MV-4-11 (cell line): ENCODE data around the gene RTEL1.

Experiments used
- DNase-seq: peaks from one replicate; lab custom pipeline; 2025; lab: John Stamatoyannopoulos, UW

RTEL1 gene

GRCh38 chr20:63740627-63741353, 82.7 kb downstream of the RTEL1 start:
- peak; percentile 82 for DNase-seq

DNA sequence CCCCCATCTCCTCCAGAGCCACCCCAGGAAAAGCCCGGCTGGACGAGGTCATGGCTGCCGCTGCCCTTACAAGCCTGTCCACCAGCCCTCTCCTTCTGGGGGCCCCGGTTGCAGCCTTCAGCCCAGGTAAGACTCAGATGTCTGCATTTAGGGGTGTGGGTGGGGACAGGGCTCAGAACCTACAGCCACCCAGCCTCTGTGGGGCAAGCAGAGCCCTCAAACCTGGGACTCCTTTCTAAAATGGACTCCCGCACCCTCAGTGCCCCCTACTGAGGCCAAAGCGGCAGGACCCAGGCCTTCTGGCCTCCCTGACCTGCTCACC, 83.2 kb downstream of the RTEL1 start:
- no peak for DNase-seq

DNA sequence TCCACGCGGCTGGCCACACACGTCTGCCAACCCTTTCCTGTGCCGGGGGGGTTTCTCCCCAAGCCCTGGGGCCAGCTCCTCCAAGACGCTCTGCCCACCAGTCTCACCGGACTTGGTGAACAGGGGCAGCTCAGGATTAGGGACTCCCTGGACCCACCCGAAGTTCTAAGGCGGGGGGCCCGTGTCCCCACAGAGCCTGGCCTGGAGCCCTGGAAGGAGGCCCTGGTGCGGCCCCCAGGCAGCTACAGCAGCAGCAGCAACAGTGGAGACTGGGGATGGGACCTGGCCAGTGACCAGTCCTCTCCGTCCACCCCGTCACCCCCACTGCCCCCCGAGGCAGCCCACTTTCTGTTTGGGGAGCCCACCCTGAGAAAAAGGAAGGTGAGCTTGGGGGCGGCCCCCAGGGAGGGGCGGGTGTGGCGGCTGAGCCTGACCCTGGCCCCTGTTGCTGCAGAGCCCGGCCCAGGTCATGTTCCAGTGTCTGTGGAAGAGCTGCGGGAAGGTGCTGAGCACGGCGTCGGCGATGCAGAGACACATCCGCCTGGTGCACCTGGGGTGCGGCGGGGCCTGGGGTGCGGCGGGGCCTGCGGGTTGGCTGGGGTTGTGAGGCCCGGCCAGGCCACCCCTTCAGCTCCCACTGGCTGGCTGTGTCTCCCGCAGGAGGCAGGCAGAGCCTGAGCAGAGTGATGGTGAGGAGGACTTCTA, 83.7 kb downstream of the RTEL1 start:
- DNase-seq, result no peak

DNA sequence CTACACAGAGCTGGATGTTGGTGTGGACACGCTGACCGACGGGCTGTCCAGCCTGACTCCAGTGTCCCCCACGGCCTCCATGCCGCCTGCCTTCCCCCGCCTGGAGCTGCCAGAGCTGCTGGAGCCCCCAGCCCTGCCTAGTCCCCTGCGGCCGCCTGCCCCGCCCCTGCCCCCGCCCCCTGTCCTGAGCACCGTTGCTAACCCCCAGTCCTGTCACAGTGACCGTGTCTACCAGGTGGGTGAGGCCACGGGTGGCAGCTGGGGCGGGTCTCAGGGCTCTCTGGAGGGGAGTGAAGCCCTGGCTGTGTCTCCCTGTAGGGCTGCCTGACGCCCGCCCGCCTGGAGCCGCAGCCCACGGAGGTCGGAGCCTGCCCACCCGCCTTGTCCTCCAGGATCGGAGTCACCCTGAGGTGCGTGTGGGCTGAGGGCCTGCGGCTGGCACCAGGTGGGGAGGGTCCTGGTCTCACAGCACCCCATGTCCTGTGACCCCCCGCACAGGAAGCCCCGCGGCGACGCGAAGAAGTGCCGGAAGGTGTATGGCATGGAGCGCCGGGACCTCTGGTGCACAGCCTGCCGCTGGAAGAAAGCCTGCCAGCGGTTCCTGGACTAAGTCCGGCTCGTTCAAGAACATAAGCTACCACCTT, 84.4 kb downstream of the RTEL1 start:
- no peak for DNase-seq

- no peak for DNase-seq
Observed at GRCh38 chr20:63743210-63743970, 85.3 kb downstream of the RTEL1 start.

GRCh38 chr20:63744158-63744557, 86.0 kb downstream of the RTEL1 start:
- no peak for DNase-seq

GRCh38 chr20:63744574-63745423, 86.7 kb downstream of the RTEL1 start:
- DNase-seq, result no peak

DNA sequence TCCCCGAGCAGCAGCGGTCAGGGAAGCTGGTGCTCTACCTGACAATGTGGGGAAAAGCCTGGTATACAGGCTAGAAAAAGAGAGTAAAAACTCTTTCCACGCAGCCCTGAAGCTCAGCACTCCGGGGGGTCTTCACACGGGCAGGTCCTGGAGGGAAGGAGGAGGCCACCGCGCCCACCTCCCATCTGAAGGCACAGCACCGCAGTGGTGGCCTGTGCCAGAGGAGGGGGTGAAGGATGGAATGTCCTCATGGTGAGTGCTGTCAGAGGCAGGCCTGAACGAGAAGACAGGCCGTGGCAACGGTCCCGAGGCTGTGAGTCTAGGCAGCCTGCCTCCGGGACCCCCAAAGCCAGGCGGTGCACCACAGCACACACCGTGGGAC, 87.3 kb downstream of the RTEL1 start:
- DNase-seq, result no peak
